ENCODE data around the gene TLE1.
"Not testable (repeated sequence)": the region's sequence is repeated elsewhere in the genome, so short reads cannot be mapped to it uniquely, and the experiment has no call there.

Gene TLE1

GRCh38 chr9:81621785-81622259, 67.5 kb downstream of the TLE1 start:
- no peak for DNase-seq (ENCODE audit: low spot score)

GRCh38 chr9:81621118-81621517, 68.2 kb downstream of the TLE1 start:
- DNase-seq (ENCODE audit: low spot score), result no peak

GRCh38 chr9:81620002-81620390, 69.4 kb downstream of the TLE1 start:
- DNase-seq (ENCODE audit: low spot score), result no peak

GRCh38 chr9:81619353-81620001, 69.9 kb downstream of the TLE1 start:
- no peak for DNase-seq (ENCODE audit: low spot score)

- no peak for DNase-seq (ENCODE audit: low spot score)
Observed at GRCh38 chr9:81618923-81619322, 70.4 kb downstream of the TLE1 start.

- no peak for DNase-seq (ENCODE audit: low spot score)
Observed at GRCh38 chr9:81616141-81616540, 73.2 kb downstream of the TLE1 start.

- DNase-seq (ENCODE audit: low spot score), result no peak
Observed at GRCh38 chr9:81614335-81614734, 75.0 kb downstream of the TLE1 start.

- no peak for DNase-seq (ENCODE audit: low spot score)
Observed at GRCh38 chr9:81613002-81613812, 76.1 kb downstream of the TLE1 start.

- no peak for DNase-seq (ENCODE audit: low spot score)
Observed at GRCh38 chr9:81611664-81612063, 77.7 kb downstream of the TLE1 start.

- no peak for DNase-seq (ENCODE audit: low spot score)
Observed at GRCh38 chr9:81610740-81611107, 78.6 kb downstream of the TLE1 start.

- DNase-seq (ENCODE audit: low spot score), result no peak
Observed at GRCh38 chr9:81609782-81610739, 79.3 kb downstream of the TLE1 start.

- DNase-seq (ENCODE audit: low spot score), result no peak
Observed at GRCh38 chr9:81608289-81608657, 81.1 kb downstream of the TLE1 start.

- DNase-seq (ENCODE audit: low spot score), result no peak
Observed at GRCh38 chr9:81607593-81608288, 81.6 kb downstream of the TLE1 start.

- not testable (repeated sequence) for DNase-seq (ENCODE audit: low spot score)
Observed at GRCh38 chr9:81606261-81606660, 83.1 kb downstream of the TLE1 start.

- DNase-seq (ENCODE audit: low spot score), result no peak
Observed at GRCh38 chr9:81605170-81605670, 84.1 kb downstream of the TLE1 start.

GRCh38 chr9:81604306-81605169, 84.8 kb downstream of the TLE1 start:
- no peak for DNase-seq (ENCODE audit: low spot score)

GRCh38 chr9:81602887-81603680, 86.3 kb downstream of the TLE1 start:
- DNase-seq (ENCODE audit: low spot score), result no peak

- DNase-seq (ENCODE audit: low spot score), result no peak
Observed at GRCh38 chr9:81601639-81602623, 87.4 kb downstream of the TLE1 start.

- no peak for DNase-seq (ENCODE audit: low spot score)
Observed at GRCh38 chr9:81600631-81601030, 88.7 kb downstream of the TLE1 start.
